ENCODE results near the gene BAIAP2L1. TPM values are rescaled to one million over a fixed set of nuclear protein-coding genes. Genes with fewer than 3 reads are reported as not detected.

BAIAP2L1 gene
- total RNA-seq, 6 experiments from 2014 or later = 9.1 to 29.5 (median 25.2) TPM

- DNase-seq (no peak), ATAC-seq (no peak)
- TF ChIP-seq POLR2A (IDR thresholded peaks at IDR 0.05) (no peak), CTCF (IDR thresholded peaks at IDR 0.05) (no peak)
- Histone ChIP-seq H3K4me3 (no peak overlapping the region), H3K9me3 (no peaks in the 10 kb centered on the region), H3K4me1 (peaks cover 0 to 27% (median 6%) of the 10 kb centered on the region in 4 donors), H3K36me3 (no peaks in the 10 kb centered on the region), H3K27ac (peak overlapping the region in 1 of 3 donors; percentile 69), H3K27me3 (no peaks in the 10 kb centered on the region)
- 95% methylated on average over 4 of the region's 13 CpGs for WGBS (ENCODE audit: insufficient coverage, low coverage, low lambda C conversion rate, missing lambda C conversion rate)
- intact Hi-C loops (cut with DNase I) = no loop called here
Observed at GRCh38 chr7:98359395-98359794, 41.5 kb downstream of the BAIAP2L1 start.

GRCh38 chr7:98358706-98359105 is 42.2 kb downstream of the BAIAP2L1 start:
- H3K27ac ChIP-seq = peak overlapping the region in 1 of 3 donors; percentile 26
- intact Hi-C loops (cut with DNase I) = no loop called here
- H3K9me3 ChIP-seq = no peaks in the 10 kb centered on the region
- H3K27me3 ChIP-seq = no peaks in the 10 kb centered on the region
- H3K4me3 ChIP-seq = no peak overlapping the region
- DNase-seq (no peak), ATAC-seq (no peak)
- peaks cover 0 to 27% (median 6%) of the 10 kb centered on the region in 4 donors for H3K4me1 ChIP-seq
- no peak for TF ChIP-seq POLR2A (IDR thresholded peaks at IDR 0.05)
- TF ChIP-seq CTCF (IDR thresholded peaks at IDR 0.05) = no peak
- 100% methylated on average over 1 of the region's 6 CpGs for WGBS (ENCODE audit: insufficient coverage, low coverage, low lambda C conversion rate, missing lambda C conversion rate)
- no peaks in the 10 kb centered on the region for H3K36me3 ChIP-seq

GRCh38 chr7:98357751-98358161 is 43.1 kb downstream of the BAIAP2L1 start:
- H3K9me3 ChIP-seq = no peaks in the 10 kb centered on the region
- H3K4me3 ChIP-seq = no peak overlapping the region
- no peak for TF ChIP-seq POLR2A (IDR thresholded peaks at IDR 0.05)
- TF ChIP-seq CTCF (IDR thresholded peaks at IDR 0.05) = no peak
- no peaks in the 10 kb centered on the region for H3K36me3 ChIP-seq
- intact Hi-C loops (cut with DNase I) = no loop called here
- ATAC-seq = peak; percentile 87 to 93 (median 90)
- DNase-seq = peak; percentile 65 to 75 (median 73)
- peaks cover 0 to 27% (median 6%) of the 10 kb centered on the region in 4 donors for H3K4me1 ChIP-seq
- H3K27ac ChIP-seq = peak overlapping the region in 2 of 3 donors; percentile 20 to 26
- H3K27me3 ChIP-seq = no peaks in the 10 kb centered on the region
- 21% methylated on average over 7 of the region's 7 CpGs for WGBS (ENCODE audit: insufficient coverage, low coverage, low lambda C conversion rate, missing lambda C conversion rate)

GRCh38 chr7:98355250-98355538 is 45.7 kb downstream of the BAIAP2L1 start:
- DNase-seq (no peak), ATAC-seq (no peak)
- Histone ChIP-seq H3K27me3 (no peaks in the 10 kb centered on the region), H3K4me1 (peaks cover 0 to 16% (median 2%) of the 10 kb centered on the region in 4 donors), H3K36me3 (peaks cover 0 to 3% (median 0%) of the 10 kb centered on the region in 4 donors), H3K9me3 (no peaks in the 10 kb centered on the region), H3K27ac (no peak overlapping the region), H3K4me3 (no peak overlapping the region)
- intact Hi-C loops (cut with DNase I) = no loop called here
- 74% methylated on average over 6 of the region's 6 CpGs for WGBS (ENCODE audit: insufficient coverage, low coverage, low lambda C conversion rate, missing lambda C conversion rate)
- TF ChIP-seq POLR2A (IDR thresholded peaks at IDR 0.05) = no peak
- no peak for TF ChIP-seq CTCF (IDR thresholded peaks at IDR 0.05)

All from right lobe of liver (tissue), 6 donors.